ENCODE data around the gene JAKMIP2. TPM values are rescaled to one million over a fixed set of nuclear protein-coding genes. Genes with fewer than 3 reads are reported as not detected.

JAKMIP2 gene
- total and polyA plus RNA-seq, 7 donors = 0.01 to 0.08 (median 0.06) TPM; not detected in 2

GRCh38 chr5:147742151-147742550 lies 40.4 kb downstream of the JAKMIP2 start:
- 76 to 81% (median 78%) methylated on average over 4 of the region's 4 CpGs for WGBS, 3 donors
- TF ChIP-seq CTCF (IDR thresholded peaks at IDR 0.05) = no peak
- Histone ChIP-seq H3K9me3 (no peaks in the 10 kb centered on the region), H3K27me3 (ENCODE audit: insufficient read depth in 3 of 3, low read length in 2 of 3) (no peaks in the 10 kb centered on the region), H3K4me1 (no peaks in the 10 kb centered on the region), H3K27ac (no peak overlapping the region), H3K4me3 (no peak overlapping the region), H3K36me3 (ENCODE audit: insufficient read depth in 1 of 2, low read depth in 1 of 2) (no peaks in the 10 kb centered on the region)
- ATAC-seq = no peak
- intact Hi-C loops (cut with DNase I) = no loop called here
- DNase-seq = no peak

DNA sequence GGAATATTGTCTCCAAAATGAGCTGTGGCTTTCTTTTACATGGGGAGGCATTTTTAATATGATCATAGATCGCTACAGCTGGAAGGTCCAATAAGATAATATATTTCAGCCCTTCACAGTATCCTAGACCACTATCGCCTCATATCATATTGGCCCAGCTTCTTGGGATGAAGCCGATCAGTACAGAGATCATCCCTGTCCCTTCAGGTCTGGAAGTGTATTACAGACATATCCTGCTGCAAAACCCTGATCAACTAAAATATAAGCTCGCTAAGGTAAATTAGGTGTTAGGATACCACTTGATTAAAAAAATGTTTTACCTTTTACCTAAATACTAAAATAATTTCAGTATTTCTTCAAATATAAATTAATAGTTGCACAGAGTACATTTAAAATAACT lies 41.7 kb downstream of the JAKMIP2 start:
- ATAC-seq (no peak), DNase-seq (no peak)
- no peaks in the 10 kb centered on the region for H3K9me3 ChIP-seq
- 95 to 98% (median 96%) methylated on average over 4 of the region's 4 CpGs for WGBS, 3 donors
- no peak overlapping the region for H3K27ac ChIP-seq
- no peak overlapping the region for H3K4me3 ChIP-seq
- intact Hi-C loops (cut with DNase I) = no loop called here
- H3K4me1 ChIP-seq = no peaks in the 10 kb centered on the region
- TF ChIP-seq CTCF (IDR thresholded peaks at IDR 0.05) = no peak
- H3K36me3 ChIP-seq (ENCODE audit: insufficient read depth in 1 of 2, low read depth in 1 of 2) = no peaks in the 10 kb centered on the region
- H3K27me3 ChIP-seq (ENCODE audit: insufficient read depth in 3 of 3, low read length in 2 of 3) = no peaks in the 10 kb centered on the region

GRCh38 chr5:147737921-147738320 lies 44.6 kb downstream of the JAKMIP2 start:
- intact Hi-C loops (cut with DNase I) = no loop called here
- TF ChIP-seq CTCF (IDR thresholded peaks at IDR 0.05) = no peak
- no peaks in the 10 kb centered on the region for H3K4me1 ChIP-seq
- no peak overlapping the region for H3K4me3 ChIP-seq
- no peaks in the 10 kb centered on the region for H3K27me3 ChIP-seq (ENCODE audit: insufficient read depth in 3 of 3, low read length in 2 of 3)
- H3K27ac ChIP-seq = no peak overlapping the region
- H3K36me3 ChIP-seq (ENCODE audit: insufficient read depth in 1 of 2, low read depth in 1 of 2) = no peaks in the 10 kb centered on the region
- ATAC-seq (no peak), DNase-seq (no peak)
- H3K9me3 ChIP-seq = no peaks in the 10 kb centered on the region
- WGBS, 3 donors = 54 to 65% (median 64%) methylated on average over 3 of the region's 3 CpGs

DNA sequence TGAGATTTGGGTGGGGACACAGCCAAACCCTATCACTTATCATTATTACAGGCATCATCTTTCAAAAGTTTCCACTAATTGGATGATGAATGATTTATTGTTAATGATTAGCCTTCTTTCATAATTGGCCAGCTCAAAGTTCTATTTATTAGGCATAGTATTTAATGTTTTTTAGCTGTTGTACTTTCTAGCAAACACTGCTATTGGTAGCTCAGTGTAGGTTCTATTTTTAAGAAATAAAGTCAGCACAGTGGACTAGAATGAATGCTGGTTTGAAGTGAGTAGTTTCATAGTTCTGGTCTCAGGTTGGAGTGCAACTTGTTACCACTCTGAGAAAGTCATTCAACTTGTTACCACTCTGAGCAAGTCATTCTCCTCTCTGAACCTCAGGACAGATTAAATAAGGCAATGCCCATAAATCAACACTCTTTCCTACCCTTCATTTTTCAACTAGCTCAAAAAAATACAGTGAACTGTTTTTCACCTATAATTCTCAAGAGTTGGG lies 46.9 kb downstream of the JAKMIP2 start:
- Histone ChIP-seq H3K9me3 (no peaks in the 10 kb centered on the region), H3K36me3 (ENCODE audit: insufficient read depth in 1 of 2, low read depth in 1 of 2) (no peaks in the 10 kb centered on the region), H3K4me3 (no peak overlapping the region), H3K27me3 (ENCODE audit: insufficient read depth in 3 of 3, low read length in 2 of 3) (no peaks in the 10 kb centered on the region), H3K27ac (no peak overlapping the region), H3K4me1 (no peaks in the 10 kb centered on the region)
- no peak for ATAC-seq
- no peak for DNase-seq
- intact Hi-C loops (cut with DNase I) = no loop called here
- no peak for TF ChIP-seq CTCF (IDR thresholded peaks at IDR 0.05)

DNA sequence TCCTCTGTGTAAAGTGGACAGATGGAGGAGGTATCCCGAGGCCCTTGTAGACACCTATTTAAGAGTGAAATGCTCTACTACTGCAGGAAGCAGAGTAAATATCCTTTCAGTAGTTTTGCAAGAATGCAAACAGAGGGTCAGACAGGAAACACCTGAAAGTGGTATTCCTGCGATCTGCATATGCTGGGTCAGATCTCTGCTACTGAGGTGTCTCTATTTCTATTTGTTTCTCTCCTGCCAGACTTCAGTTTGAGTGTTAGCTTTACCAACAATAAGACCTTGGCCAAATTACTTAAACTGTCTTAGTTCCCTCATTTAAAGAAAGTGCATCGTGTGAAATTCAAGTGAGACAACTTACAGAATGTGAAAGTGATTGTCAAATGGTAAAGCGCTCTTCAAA lies 47.6 kb downstream of the JAKMIP2 start:
- Histone ChIP-seq H3K27ac (no peak overlapping the region), H3K36me3 (ENCODE audit: insufficient read depth in 1 of 2, low read depth in 1 of 2) (no peaks in the 10 kb centered on the region), H3K27me3 (ENCODE audit: insufficient read depth in 3 of 3, low read length in 2 of 3) (no peaks in the 10 kb centered on the region), H3K4me3 (no peak overlapping the region), H3K4me1 (no peaks in the 10 kb centered on the region), H3K9me3 (no peaks in the 10 kb centered on the region)
- DNase-seq = no peak
- intact Hi-C loops (cut with DNase I) = no loop called here
- WGBS, 3 donors = 67 to 69% (median 68%) methylated on average over 4 of the region's 4 CpGs
- no peak for TF ChIP-seq CTCF (IDR thresholded peaks at IDR 0.05)
- ATAC-seq = no peak

Measured in psoas muscle (tissue), 8 donors.